Fibroblast of upper back skin (primary cell): Measurements from ENCODE around the gene GVQW3.

Experiments
- DNase-seq: peaks from one replicate; pipeline ENCODE4 v3.0.0-alpha.2; 2013

GVQW3 gene

GRCh38 chr11:76448506-76448905 lies 67.4 kb downstream of the GVQW3 start:
- no peak for DNase-seq

- no peak for DNase-seq
These were observed 72.1 kb downstream of the GVQW3 start for GRCh38 chr11:76453248-76453647.

- peak; percentile 71 for DNase-seq
These were observed 74.2 kb downstream of the GVQW3 start for GRCh38 chr11:76455331-76455730.

GRCh38 chr11:76455931-76456330 lies 74.8 kb downstream of the GVQW3 start:
- no peak for DNase-seq

- DNase-seq: no peak
These were observed 75.4 kb downstream of the GVQW3 start for GRCh38 chr11:76456571-76456970.
